GM12878 (cell line): Measurements from ENCODE around the gene OTUB2. TPM values are rescaled to one million over a fixed set of nuclear protein-coding genes. Genes with fewer than 3 reads are reported as not detected.

ENCODE experiments used
- ATAC-seq: fragments of 200-7000 bp; cut with Tn5 transposase; 3 replicates; pipeline ENCODE4 v1.9.1; 2020; ENCODE audit warnings: mild to moderate bottlenecking, moderate library complexity
- BruUV-seq: library from RNA; stranded (reverse); fragments of 400-500 nt; replicated peaks from 2 replicates; lab custom pipeline; 2021; lab: Mats Ljungman, UMichigan
- CTCF ChIA-PET: fragments of 300-600 bp; sonication (Branson Sonifier 250); formaldehyde crosslinking; extraction: SDS; loops from one replicate; lab custom pipeline; 2021; ENCODE audit warnings: inconsistent platforms; lab: Yijun Ruan, JAX
- POLR2A ChIA-PET: fragments of 350-600 bp; formaldehyde crosslinking; extraction: SDS; loops from one replicate; lab custom pipeline; 2021; ENCODE audit warnings: inconsistent platforms; lab: Charles Lee
- RAD21 ChIA-PET: fragments of 300-600 bp; sonication (Branson Sonifier 250); formaldehyde crosslinking; loops from one replicate; lab custom pipeline; 2023; ENCODE audit warnings: antibody characterized with exemption; ENCODE audit not compliant: unreplicated experiment; lab: Charles Lee
- SMC1A ChIA-PET: fragments of 300-600 bp; sonication (Branson Sonifier 250); formaldehyde crosslinking; loops from one replicate; lab custom pipeline; 2023; ENCODE audit not compliant: unreplicated experiment, uncharacterized antibody; lab: Charles Lee
- DNase-seq: peaks from one replicate; pipeline ENCODE4 v3.0.0-alpha.2; 2011; ENCODE audit warnings: low read depth, low spot score
- FAIRE-seq: peaks from 3 replicates; lab custom pipeline; 2011; peaks lifted over from hg19 to GRCh38; lab: Jason Lieb, UNC
- H2AFZ ChIP-seq: 2 replicates; pipeline ENCODE4 v1.6.0; 2011; ENCODE audit warnings: low read depth, low read length, control low read depth; ENCODE audit not compliant: control insufficient read depth
- H3K27ac ChIP-seq: 2 replicates; pipeline ENCODE4 v1.5.1; 2011; ENCODE audit warnings: control low read depth; ENCODE audit not compliant: control insufficient read depth, insufficient read depth
- H3K27me3 ChIP-seq, 2 experiments: replicated peaks in 1 of 2; 2 replicates each; pipeline versions ENCODE4 v1.6.0 to v1.6.1; 2011; ENCODE audit warnings: low read length in 1 of 2; ENCODE audit not compliant: control insufficient read depth in 2 of 2, insufficient read depth in 2 of 2
- H3K36me3 ChIP-seq, 2 experiments: 2 replicates each; pipeline ENCODE4 v1.5.1; 2011; ENCODE audit warnings: low read length in 1 of 2; ENCODE audit not compliant: control insufficient read depth in 2 of 2, insufficient read depth in 2 of 2
- H3K4me1 ChIP-seq: 2 replicates; pipeline ENCODE4 v1.6.1; 2011; ENCODE audit warnings: mild to moderate bottlenecking, low read length, moderate library complexity, mixed read lengths; ENCODE audit not compliant: control insufficient read depth, insufficient read depth
- H3K4me2 ChIP-seq: 2 replicates; pipeline ENCODE4 v1.6.0; 2011; ENCODE audit warnings: control low read depth; ENCODE audit not compliant: control insufficient read depth, insufficient read depth
- H3K4me3 ChIP-seq: fragments of 200-600 bp; sonication (generic); 2 replicates; pipeline ENCODE4 v1.5.1; 2016
- H3K79me2 ChIP-seq: 2 replicates; pipeline ENCODE4 v1.6.0; 2011; ENCODE audit warnings: low read length; ENCODE audit not compliant: control insufficient read depth, insufficient read depth
- H3K9ac ChIP-seq: 2 replicates; pipeline ENCODE4 v1.8.0; 2011; ENCODE audit warnings: low read length, control low read depth, mixed read lengths; ENCODE audit not compliant: control insufficient read depth, insufficient read depth
- H3K9me3 ChIP-seq: replicated peaks from 3 replicates; pipeline ENCODE4 v1.5.1; 2011; ENCODE audit warnings: mild to moderate bottlenecking, low read length; ENCODE audit not compliant: control insufficient read depth, insufficient read depth
- H4K20me1 ChIP-seq: 2 replicates; pipeline ENCODE4 v1.6.0; 2011; ENCODE audit not compliant: control insufficient read depth, insufficient read depth
- BMI1 ChIP-seq: fragments of 450-650 bp; IDR thresholded peaks from 2 replicates; pipeline ENCODE4 v1.6.1; 2016; ENCODE audit warnings: mild to moderate bottlenecking, moderate library complexity, borderline replicate concordance
- CBFB ChIP-seq: IDR thresholded peaks from 2 replicates; pipeline ENCODE4 v1.6.1; 2016; ENCODE audit warnings: antibody characterized with exemption, low read depth
- CHD4 ChIP-seq: fragments of 200-600 bp; sonication (generic); IDR thresholded peaks from 2 replicates; pipeline ENCODE4 v1.6.1; 2016; ENCODE audit warnings: mild to moderate bottlenecking
- HDGF ChIP-seq: fragments of 450-650 bp; IDR thresholded peaks from 2 replicates; pipeline ENCODE4 v1.6.1; 2016; ENCODE audit warnings: antibody characterized with exemption
- KAT2A ChIP-seq: conservative IDR thresholded peaks from 2 replicates; pipeline ENCODE4 v1.6.1; 2011; ENCODE audit warnings: low read depth, low read length; ENCODE audit not compliant: control insufficient read depth
- POU2F2 ChIP-seq: IDR thresholded peaks from 3 replicates; pipeline ENCODE4 v1.6.1; 2011; ENCODE audit warnings: low read depth, mild to moderate bottlenecking, low read length, borderline replicate concordance
- ZNF24 ChIP-seq: fragments of 450-650 bp; IDR thresholded peaks from 2 replicates; pipeline ENCODE4 v1.6.1; 2017; ENCODE audit warnings: antibody characterized with exemption, mild to moderate bottlenecking
- WGBS: methylation state at CpG from one replicate; pipeline ENCODE4 v1.1.6; 2016; ENCODE audit warnings: low lambda C conversion rate; ENCODE audit not compliant: insufficient replicate concordance, insufficient coverage; ENCODE audit errors: missing lambda C conversion rate; 5-methylcytosine and 5-hydroxymethylcytosine counted together
- in situ Hi-C: fragments of 300-500 bp; cut with MboI; formaldehyde crosslinking; loops from 9 replicates; pipeline ENCODE4 v1.14.3; 2018; ENCODE audit warnings: mixed read lengths
- intact Hi-C: fragments of 100-400 bp; cut with micrococcal nuclease; formaldehyde crosslinking; loops from one replicate; pipeline ENCODE4 v1.14.2; 2022; ENCODE audit not compliant: unreplicated experiment
- polyA plus RNA-seq, 11 experiments: library from polyadenylated mRNA; depleted of rRNA in 4 of 11; unstranded in 6 of 11; stranded (reverse) in 5 of 11; fragments of >200 nt; fragmentation: Nextera tagmentation in 4 of 11; fragmentation: Illumina TruSeq in 1 of 11; extraction: Ambion mirVana in 4 of 11; extraction: Trizol in 1 of 11; gene quantifications; 1 replicate in 1 of 11; 2 replicates in 10 of 11; pipeline versions ENCODE4 v1.2.1 to v1.2.3, GENCODE V29; 2011 to 2016; ENCODE audit warnings: inconsistent platforms in 2 of 11, missing spikeins in 2 of 11, low read depth in 1 of 11
- total RNA-seq, 4 experiments: library from RNA; depleted of rRNA in 3 of 4; stranded (reverse); fragments of >200 nt in 3 of 4; fragmentation: Illumina TruSeq in 1 of 4; extraction: Trizol in 1 of 4; gene quantifications; 2 replicates each; pipeline versions ENCODE4 v1.2.1 to v1.2.3, GENCODE V29; 2013 to 2021
- TF ChIP-seq, protein P1 (sequence below): fragments of 450-650 bp; IDR thresholded peaks from 2 replicates; pipeline ENCODE4 v1.6.1; 2017; ENCODE audit warnings: antibody characterized with exemption, mild to moderate bottlenecking, moderate library complexity
- TF ChIP-seq, protein P2 (sequence below): fragments of 150-350 bp; IDR thresholded peaks from 2 replicates; pipeline ENCODE4 v1.6.1; 2016; ENCODE audit warnings: low read depth, low read length
- TF ChIP-seq, protein P3 (sequence below): fragments of 450-650 bp; IDR thresholded peaks from 2 replicates; pipeline ENCODE4 v1.6.1; 2016; ENCODE audit warnings: mild to moderate bottlenecking, moderate library complexity, borderline replicate concordance
- TF ChIP-seq, protein P4 (sequence below): IDR thresholded peaks from 2 replicates; pipeline ENCODE4 v1.6.1; 2011; ENCODE audit warnings: borderline replicate concordance, low read depth, mild to moderate bottlenecking, moderate library complexity, low read length; ENCODE audit not compliant: insufficient read depth, poor library complexity, severe bottlenecking

Gene OTUB2
- total and polyA plus RNA-seq, 10 of the 15 experiments (the other 5 are each of a cell fraction or from before 2014, with no cell fraction given): 0.05 to 0.82 (median 0.43) TPM

DNA sequence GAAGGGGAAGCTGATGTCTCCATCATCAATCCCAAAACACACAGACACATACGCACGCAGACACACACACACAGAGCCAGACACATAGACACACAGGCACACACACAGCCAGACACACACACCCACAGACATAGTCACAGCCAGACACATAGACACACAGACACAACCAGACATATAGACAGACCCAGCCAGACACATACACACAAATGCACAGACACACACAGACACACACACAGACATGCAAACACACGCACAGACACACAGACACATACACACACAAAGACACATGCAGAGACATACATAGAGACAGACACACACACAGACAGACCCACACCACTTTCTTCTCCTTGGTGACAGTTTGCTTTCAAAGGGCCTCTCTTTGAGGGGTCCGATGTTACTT, 22.7 kb upstream of the OTUB2 start:
- Histone ChIP-seq H3K27ac (no peak overlapping the region), H2AFZ (no peak overlapping the region), H3K27me3 (no peaks in the 10 kb centered on the region), H4K20me1 (no peaks in the 10 kb centered on the region), H3K4me2 (no peak overlapping the region), H3K9ac (no peak overlapping the region), H3K4me1 (peaks cover 25% of the 10 kb centered on the region), H3K36me3 (no peaks in the 10 kb centered on the region), H3K4me3 (no peak overlapping the region), H3K79me2 (no peaks in the 10 kb centered on the region), H3K9me3 (no peaks in the 10 kb centered on the region)
- BruUV-seq: no TSS peak
- ChIA-PET SMC1A (interaction anchor here (0.9 to 3.0 kb wide), 5 partner anchors 32 to 67 kb away, joined by 3 to 24 read pairs (median 4); no protein-coding TSS in a partner anchor), RAD21 (interaction anchor here (0.6 to 9.3 kb wide), 4 partner anchors 32 to 1742 kb away, joined by 4 to 344 read pairs (median 7); no protein-coding TSS in a partner anchor), POLR2A (interaction anchor here (1.4 kb wide), 1 partner anchor 64 kb away, joined by 7 read pairs; no protein-coding TSS in a partner anchor), CTCF (interaction anchor here (0.6 to 16.9 kb wide), 12 partner anchors 11 to 806 kb away, joined by 3 to 541 read pairs (median 4); partner anchors contain the start of gene ASB2)
- no peak for FAIRE-seq
- in situ Hi-C loops (loop anchor here (5.0 to 10.0 kb wide), 2 partner anchors 61 to 349 kb away; no protein-coding TSS in a partner anchor), intact Hi-C loops (loop anchor here (5.0 kb wide), 1 partner anchor 46 kb away; no protein-coding TSS in a partner anchor)
- no peak for ATAC-seq
- 32% methylated on average over 4 of the region's 4 CpGs for whole genome bisulfite sequencing
- no peak for DNase-seq
- TF ChIP-seq POU2F2: no peak
- TF ChIP-seq BMI1: no peak
- no peak for TF ChIP-seq CBFB
- 0 out of 2 replicates have a peak, but pooled peaks have one; percentile 57 for TF ChIP-seq HDGF
- TF ChIP-seq, protein P1, sequence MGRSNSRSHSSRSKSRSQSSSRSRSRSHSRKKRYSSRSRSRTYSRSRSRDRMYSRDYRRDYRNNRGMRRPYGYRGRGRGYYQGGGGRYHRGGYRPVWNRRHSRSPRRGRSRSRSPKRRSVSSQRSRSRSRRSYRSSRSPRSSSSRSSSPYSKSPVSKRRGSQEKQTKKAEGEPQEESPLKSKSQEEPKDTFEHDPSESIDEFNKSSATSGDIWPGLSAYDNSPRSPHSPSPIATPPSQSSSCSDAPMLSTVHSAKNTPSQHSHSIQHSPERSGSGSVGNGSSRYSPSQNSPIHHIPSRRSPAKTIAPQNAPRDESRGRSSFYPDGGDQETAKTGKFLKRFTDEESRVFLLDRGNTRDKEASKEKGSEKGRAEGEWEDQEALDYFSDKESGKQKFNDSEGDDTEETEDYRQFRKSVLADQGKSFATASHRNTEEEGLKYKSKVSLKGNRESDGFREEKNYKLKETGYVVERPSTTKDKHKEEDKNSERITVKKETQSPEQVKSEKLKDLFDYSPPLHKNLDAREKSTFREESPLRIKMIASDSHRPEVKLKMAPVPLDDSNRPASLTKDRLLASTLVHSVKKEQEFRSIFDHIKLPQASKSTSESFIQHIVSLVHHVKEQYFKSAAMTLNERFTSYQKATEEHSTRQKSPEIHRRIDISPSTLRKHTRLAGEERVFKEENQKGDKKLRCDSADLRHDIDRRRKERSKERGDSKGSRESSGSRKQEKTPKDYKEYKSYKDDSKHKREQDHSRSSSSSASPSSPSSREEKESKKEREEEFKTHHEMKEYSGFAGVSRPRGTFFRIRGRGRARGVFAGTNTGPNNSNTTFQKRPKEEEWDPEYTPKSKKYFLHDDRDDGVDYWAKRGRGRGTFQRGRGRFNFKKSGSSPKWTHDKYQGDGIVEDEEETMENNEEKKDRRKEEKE: no peak
- TF ChIP-seq ZNF24: no peak
- no peak for TF ChIP-seq CHD4
- TF ChIP-seq, protein P2, sequence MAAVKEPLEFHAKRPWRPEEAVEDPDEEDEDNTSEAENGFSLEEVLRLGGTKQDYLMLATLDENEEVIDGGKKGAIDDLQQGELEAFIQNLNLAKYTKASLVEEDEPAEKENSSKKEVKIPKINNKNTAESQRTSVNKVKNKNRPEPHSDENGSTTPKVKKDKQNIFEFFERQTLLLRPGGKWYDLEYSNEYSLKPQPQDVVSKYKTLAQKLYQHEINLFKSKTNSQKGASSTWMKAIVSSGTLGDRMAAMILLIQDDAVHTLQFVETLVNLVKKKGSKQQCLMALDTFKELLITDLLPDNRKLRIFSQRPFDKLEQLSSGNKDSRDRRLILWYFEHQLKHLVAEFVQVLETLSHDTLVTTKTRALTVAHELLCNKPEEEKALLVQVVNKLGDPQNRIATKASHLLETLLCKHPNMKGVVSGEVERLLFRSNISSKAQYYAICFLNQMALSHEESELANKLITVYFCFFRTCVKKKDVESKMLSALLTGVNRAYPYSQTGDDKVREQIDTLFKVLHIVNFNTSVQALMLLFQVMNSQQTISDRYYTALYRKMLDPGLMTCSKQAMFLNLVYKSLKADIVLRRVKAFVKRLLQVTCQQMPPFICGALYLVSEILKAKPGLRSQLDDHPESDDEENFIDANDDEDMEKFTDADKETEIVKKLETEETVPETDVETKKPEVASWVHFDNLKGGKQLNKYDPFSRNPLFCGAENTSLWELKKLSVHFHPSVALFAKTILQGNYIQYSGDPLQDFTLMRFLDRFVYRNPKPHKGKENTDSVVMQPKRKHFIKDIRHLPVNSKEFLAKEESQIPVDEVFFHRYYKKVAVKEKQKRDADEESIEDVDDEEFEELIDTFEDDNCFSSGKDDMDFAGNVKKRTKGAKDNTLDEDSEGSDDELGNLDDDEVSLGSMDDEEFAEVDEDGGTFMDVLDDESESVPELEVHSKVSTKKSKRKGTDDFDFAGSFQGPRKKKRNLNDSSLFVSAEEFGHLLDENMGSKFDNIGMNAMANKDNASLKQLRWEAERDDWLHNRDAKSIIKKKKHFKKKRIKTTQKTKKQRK: no peak
- TF ChIP-seq, protein P3, sequence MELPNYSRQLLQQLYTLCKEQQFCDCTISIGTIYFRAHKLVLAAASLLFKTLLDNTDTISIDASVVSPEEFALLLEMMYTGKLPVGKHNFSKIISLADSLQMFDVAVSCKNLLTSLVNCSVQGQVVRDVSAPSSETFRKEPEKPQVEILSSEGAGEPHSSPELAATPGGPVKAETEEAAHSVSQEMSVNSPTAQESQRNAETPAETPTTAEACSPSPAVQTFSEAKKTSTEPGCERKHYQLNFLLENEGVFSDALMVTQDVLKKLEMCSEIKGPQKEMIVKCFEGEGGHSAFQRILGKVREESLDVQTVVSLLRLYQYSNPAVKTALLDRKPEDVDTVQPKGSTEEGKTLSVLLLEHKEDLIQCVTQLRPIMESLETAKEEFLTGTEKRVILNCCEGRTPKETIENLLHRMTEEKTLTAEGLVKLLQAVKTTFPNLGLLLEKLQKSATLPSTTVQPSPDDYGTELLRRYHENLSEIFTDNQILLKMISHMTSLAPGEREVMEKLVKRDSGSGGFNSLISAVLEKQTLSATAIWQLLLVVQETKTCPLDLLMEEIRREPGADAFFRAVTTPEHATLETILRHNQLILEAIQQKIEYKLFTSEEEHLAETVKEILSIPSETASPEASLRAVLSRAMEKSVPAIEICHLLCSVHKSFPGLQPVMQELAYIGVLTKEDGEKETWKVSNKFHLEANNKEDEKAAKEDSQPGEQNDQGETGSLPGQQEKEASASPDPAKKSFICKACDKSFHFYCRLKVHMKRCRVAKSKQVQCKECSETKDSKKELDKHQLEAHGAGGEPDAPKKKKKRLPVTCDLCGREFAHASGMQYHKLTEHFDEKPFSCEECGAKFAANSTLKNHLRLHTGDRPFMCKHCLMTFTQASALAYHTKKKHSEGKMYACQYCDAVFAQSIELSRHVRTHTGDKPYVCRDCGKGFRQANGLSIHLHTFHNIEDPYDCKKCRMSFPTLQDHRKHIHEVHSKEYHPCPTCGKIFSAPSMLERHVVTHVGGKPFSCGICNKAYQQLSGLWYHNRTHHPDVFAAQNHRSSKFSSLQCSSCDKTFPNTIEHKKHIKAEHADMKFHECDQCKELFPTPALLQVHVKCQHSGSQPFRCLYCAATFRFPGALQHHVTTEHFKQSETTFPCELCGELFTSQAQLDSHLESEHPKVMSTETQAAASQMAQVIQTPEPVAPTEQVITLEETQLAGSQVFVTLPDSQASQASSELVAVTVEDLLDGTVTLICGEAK: no peak
- no peak for TF ChIP-seq KAT2A
- TF ChIP-seq, protein P4, sequence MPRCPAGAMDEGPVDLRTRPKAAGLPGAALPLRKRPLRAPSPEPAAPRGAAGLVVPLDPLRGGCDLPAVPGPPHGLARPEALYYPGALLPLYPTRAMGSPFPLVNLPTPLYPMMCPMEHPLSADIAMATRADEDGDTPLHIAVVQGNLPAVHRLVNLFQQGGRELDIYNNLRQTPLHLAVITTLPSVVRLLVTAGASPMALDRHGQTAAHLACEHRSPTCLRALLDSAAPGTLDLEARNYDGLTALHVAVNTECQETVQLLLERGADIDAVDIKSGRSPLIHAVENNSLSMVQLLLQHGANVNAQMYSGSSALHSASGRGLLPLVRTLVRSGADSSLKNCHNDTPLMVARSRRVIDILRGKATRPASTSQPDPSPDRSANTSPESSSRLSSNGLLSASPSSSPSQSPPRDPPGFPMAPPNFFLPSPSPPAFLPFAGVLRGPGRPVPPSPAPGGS: peak; percentile 70
